HG03432 (cell line): ENCODE measurements around the gene TBATA.

ENCODE experiments used
- ATAC-seq: cut with Tn5 transposase; IDR thresholded peaks from one replicate; pipeline ENCODE4 v1.9.1; 2021; ENCODE audit warnings: mild to moderate bottlenecking, moderate library complexity; ENCODE audit not compliant: unreplicated experiment

Gene TBATA

GRCh38 chr10:70747192-70747965 is 37.8 kb downstream of the TBATA start:
- no peak for ATAC-seq

GRCh38 chr10:70745555-70745954 is 39.6 kb downstream of the TBATA start:
- no peak for ATAC-seq

DNA sequence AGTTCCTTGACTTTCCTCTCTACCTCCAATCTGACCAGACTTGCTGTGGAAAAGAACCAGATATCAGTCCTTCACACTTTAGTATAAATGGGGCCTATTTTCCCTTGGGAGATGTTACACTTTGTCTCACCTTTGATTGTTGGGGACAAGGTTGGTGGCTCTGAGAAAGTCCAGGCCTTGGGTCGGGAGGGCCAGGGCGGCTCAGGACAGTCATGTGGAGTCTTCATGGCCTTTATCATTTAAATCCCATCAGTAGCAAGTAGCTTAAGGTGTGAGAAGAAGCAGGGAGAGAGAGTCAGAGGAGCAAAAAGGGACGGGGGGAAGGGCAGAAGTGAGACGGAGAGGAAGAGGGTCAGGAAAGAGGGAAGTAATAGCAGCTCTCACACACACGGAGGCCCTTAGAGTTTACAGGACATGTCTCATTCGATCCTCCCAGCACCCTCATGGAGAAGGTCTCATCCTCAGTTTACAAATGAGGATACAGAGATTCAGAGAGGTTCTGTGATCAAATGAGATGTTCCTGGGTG is 40.5 kb downstream of the TBATA start:
- ATAC-seq: no peak

DNA sequence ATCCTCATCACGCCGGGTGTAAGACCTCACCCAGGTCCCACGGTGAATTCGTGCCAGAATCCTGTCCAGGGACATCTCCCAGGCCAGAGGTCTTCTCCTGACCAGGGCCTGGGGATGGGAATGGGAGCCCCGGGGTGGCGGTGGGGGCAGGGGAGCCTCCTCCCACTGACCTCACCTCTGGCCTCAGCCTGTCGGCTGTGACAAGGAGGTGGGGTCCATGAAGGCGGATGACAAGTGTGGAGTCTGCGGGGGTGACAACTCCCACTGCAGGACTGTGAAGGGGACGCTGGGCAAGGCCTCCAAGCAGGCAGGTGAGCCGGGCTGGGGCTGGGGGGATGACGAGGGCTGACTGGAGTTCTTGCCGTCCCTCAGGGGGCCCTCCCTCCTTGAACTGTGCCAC is 41.3 kb downstream of the TBATA start:
- no peak for ATAC-seq

DNA sequence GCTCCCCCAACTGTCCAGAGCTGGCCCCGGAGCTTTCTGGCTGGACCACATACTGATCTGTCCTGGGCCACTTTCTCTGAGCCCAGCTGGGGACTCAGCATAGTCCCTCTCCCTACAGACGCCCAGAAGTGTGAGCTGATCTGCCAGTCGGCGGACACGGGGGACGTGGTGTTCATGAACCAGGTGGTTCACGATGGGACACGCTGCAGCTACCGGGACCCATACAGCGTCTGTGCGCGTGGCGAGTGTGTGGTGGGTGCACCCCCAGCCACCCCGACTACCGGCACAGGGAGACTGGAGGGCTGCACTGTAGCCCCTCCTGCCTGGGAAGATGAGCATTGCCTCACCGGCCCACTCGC is 41.8 kb downstream of the TBATA start:
- ATAC-seq: no peak

DNA sequence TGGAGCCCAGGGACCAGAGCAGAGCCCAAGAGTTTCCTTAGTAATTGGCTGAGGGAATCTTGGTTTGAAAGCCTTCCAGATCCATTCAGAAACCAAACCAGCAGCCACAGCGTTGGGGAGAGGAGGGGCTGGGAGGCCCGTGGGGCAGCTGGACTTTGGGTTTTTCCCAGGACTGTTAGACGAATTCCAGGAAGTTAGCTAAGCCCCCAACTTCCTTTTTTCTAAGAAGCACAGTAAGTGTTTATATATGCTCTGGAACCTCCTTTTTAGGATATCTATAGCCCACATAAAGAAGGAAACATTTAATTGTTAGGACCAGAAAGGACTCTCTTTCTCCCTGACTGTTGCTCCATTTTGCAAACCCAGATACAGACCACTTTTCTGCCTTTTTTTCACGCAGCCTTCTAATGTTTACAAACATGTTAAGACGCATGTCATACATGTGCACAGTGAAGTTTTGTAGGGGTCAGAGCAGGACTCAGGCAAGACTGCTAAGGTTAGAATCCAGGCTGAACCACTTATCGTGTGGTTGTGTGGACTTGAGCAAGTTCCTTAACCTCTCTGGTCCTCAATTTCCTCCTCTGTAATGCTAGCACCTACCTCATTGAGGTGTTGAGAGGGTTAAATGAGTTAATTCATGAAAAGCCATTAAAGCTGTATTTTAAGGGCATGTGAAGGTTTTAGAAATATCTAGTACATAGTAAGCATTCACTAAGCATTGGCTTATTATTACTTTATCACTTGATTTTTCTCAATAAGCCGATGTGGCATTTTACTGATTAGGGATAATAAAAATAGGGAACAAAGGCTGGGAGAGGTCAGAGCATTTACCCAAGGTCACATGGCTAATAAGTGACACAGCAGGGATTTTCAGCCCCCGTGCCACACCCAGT is 42.4 kb downstream of the TBATA start:
- ATAC-seq: no peak

DNA sequence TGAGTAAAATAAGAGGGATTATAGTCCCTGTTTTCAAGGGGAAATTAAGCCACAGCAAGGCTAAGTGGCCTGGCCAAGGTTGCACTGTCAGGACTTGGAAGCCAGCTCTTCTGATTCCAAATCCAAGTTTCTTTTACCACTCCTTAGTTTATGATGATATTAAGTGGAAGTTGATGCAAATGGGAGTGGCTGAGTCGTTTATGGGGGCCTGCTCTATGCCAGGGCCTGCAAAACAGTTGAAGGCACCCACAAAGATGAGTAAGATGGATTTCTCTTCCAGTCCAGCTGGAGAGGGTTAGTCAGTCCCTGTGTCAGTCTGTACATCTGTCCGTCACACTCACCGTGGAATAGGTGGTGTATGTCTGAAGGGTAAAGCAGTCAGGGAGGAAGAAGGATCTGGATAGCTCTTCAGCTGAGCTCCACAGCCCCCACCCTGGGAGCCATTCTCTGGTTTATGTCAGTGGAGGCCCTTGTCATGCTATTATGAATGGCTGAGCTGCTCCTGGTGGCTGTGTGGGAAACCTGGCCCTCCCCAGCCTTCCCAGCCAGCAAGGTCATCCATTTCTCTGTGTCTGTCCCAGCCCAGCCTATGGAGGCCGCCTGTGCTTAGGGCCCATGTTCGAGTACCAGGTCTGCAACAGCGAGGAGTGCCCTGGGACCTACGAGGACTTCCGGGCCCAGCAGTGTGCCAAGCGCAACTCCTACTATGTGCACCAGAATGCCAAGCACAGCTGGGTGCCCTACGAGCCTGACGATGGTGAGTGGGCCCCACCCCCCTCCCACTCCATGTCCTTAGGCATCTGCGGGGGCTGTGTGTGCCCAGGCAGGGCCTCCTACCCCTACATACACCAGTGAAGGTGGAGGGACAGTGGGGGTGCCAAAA is 44.5 kb downstream of the TBATA start:
- no peak for ATAC-seq

- no peak for ATAC-seq
Measured at GRCh38 chr10:70738761-70739121, 46.4 kb downstream of the TBATA start.

- ATAC-seq: no peak
Measured at GRCh38 chr10:70738006-70738760, 47.0 kb downstream of the TBATA start.

- no peak for ATAC-seq
Measured at GRCh38 chr10:70737250-70737649, 47.9 kb downstream of the TBATA start.

DNA sequence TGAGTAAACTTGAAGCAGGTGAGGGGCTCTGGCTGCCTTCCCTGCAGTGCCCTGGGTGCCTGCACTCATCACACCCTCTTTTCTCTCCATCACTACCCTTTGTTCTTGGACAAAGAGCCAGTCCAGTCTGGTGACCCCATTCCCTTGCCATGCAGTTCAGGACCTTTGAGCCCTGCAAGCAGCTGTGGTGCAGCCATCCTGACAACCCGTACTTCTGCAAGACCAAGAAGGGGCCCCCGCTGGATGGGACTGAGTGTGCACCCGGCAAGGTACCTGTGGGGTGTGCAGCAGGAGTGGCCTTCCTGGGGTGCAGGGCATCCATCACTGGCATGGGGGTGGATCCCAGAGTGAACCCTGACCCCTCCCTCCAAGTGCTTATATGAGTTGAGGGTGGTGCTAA is 48.7 kb downstream of the TBATA start:
- no peak for ATAC-seq

DNA sequence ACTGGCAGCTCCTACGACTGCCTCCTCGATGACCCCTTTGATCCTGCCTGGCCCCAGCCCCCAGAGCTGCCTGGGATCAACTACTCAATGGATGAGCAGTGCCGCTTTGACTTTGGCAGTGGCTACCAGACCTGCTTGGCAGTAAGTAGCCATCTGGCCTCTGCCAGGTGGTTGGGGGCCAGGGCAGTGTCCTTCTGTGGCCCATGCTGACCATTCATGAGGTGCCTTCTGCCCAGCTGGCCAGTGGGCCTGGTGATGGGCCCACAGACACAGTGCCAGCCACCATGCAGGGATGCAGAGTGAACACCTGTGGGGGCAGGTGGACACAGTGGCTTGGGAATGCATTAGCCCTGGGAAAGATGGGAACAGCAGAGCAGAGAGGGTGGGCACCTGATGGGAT is 50.0 kb downstream of the TBATA start:
- no peak for ATAC-seq

GRCh38 chr10:70733051-70733450 is 52.1 kb downstream of the TBATA start:
- no peak for ATAC-seq

DNA sequence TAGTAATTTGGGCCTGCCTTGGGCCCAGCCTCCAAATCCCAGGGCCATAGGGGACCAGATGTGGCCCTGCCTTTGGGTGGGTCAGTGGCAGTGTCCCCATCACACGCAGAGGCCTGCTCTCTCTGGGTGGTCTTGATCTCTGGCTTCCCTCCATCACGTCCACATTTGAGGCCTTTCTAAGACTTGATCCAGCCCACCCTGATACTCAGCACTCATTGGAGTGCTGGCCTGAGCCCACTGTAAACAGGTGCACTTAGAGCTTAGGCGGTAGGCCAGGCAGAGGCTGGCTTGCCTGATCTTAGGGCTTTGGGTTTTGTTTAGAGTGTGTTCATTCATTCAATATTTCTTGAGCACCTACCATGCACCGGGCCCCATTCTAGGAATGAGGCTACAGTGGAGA is 52.6 kb downstream of the TBATA start:
- ATAC-seq: no peak

DNA sequence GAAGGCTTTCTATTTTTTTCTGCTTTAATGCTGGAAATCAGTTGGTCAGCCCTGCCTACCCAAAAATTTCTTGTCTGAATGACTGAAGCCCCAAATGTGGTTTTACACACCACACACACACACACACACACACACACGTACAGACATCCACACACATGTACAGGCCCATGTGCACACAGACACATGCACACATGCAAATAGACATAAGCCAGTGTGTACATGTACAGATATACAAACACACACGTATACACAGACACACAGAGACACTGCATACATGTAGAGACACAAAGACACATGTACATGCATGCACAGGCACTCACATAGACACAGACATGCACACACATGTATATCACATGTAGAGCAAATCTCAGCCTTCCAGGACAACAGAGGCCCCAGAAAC is 54.2 kb downstream of the TBATA start:
- ATAC-seq: no peak

GRCh38 chr10:70729763-70730357 is 55.3 kb downstream of the TBATA start:
- ATAC-seq: no peak

DNA sequence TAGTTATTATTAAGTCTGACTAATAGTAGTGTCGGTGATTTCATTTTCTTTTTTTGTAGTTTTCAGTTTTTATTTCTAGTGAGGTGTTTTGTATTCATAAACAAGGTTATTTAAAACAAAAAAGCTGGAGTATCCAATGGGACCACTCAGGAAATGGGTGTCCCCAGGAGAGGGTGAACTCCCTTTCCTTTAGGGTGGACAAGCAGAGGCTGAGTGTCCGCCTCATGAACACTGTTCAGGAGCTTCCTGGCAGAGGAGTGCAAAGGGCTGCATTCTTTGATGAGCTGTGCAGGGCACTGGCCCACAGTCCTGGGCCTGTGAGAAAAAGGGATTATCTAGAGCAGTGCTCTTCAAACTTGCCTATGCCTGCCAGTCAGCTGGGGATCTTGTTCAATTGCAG is 56.8 kb downstream of the TBATA start:
- ATAC-seq: no peak

DNA sequence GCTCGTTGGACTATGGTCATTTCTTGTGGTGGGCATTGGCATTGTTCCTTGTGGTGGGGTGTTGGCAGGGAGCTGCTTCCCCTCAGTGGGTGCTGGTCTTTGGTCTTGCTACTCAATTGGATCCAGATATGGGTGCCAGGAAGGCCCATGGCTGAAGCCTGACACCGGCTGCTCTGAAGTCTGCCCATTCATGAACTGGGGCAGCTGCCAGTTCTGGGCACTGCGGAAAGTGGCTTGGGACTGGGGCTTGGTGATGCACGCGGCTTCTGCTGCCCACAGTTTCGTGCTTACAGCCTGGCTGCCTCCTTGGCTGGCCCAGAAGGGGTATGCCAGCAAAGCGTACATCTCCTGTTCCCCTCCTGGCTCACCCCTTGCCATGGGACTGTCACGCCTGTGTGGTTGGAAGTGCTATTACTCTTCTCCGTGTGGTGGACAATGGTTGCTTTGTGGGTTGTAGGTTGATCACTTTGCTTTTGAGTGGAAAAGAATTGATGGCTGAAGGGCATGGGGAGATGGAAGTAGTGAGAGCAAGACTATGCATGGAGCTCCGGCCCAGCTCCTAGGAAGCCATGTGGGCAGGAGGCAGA is 58.2 kb downstream of the TBATA start:
- ATAC-seq: no peak

GRCh38 chr10:70723771-70724170 is 61.4 kb downstream of the TBATA start:
- ATAC-seq: no peak
